ENCODE results near the gene SCAF4.

GRCh38 chr21:31688603-31689368, 43.1 kb downstream of the SCAF4 start:
- TF ChIP-seq CTCF (IDR thresholded peaks at IDR 0.05) = no peak
- no peak for TF ChIP-seq POLR2A (IDR thresholded peaks at IDR 0.05)
- no peak for TF ChIP-seq POLR2AphosphoS5 (IDR thresholded peaks at IDR 0.05)

Measured in transverse colon (tissue), 4 donors.